HPDE6-E6E7 (cell line): ENCODE results near the gene TUFT1.
"Not testable (repeated sequence)": the region's sequence is repeated elsewhere in the genome, so short reads cannot be mapped to it uniquely, and the experiment has no call there.

Source experiments
- DNase-seq: peaks from one replicate; pipeline ENCODE4 v3.0.0; 2011; ENCODE audit warnings: missing footprints; ENCODE audit errors: extremely low spot score

The TUFT1 gene

GRCh38 chr1:151579436-151580225 is 39.5 kb downstream of the TUFT1 start:
- peak; percentile 88 for DNase-seq

GRCh38 chr1:151581451-151581850 is 41.3 kb downstream of the TUFT1 start:
- no peak for DNase-seq

GRCh38 chr1:151581921-151582320 is 41.8 kb downstream of the TUFT1 start:
- DNase-seq = no peak

- no peak for DNase-seq
These were observed 43.7 kb downstream of the TUFT1 start for GRCh38 chr1:151583796-151584195.

GRCh38 chr1:151584278-151584677 is 44.2 kb downstream of the TUFT1 start:
- no peak for DNase-seq

- DNase-seq = no peak
These were observed 44.7 kb downstream of the TUFT1 start for GRCh38 chr1:151584780-151585179.

- peak; percentile 72 for DNase-seq
These were observed 45.5 kb downstream of the TUFT1 start for GRCh38 chr1:151585622-151586021.

- DNase-seq = no peak
These were observed 50.9 kb downstream of the TUFT1 start for GRCh38 chr1:151590961-151591360.

GRCh38 chr1:151593730-151594129 is 53.6 kb downstream of the TUFT1 start:
- no peak for DNase-seq

- peak; percentile 70 for DNase-seq
These were observed 54.1 kb downstream of the TUFT1 start for GRCh38 chr1:151594143-151594625.

- no peak for DNase-seq
These were observed 56.3 kb downstream of the TUFT1 start for GRCh38 chr1:151596166-151596953.

- DNase-seq = not testable (repeated sequence)
These were observed 62.4 kb downstream of the TUFT1 start for GRCh38 chr1:151602550-151602949.

- DNase-seq = no peak
These were observed 64.2 kb downstream of the TUFT1 start for GRCh38 chr1:151604291-151604690.

GRCh38 chr1:151606384-151606783 is 66.3 kb downstream of the TUFT1 start:
- no peak for DNase-seq

- no peak for DNase-seq
These were observed 66.7 kb downstream of the TUFT1 start for GRCh38 chr1:151606857-151607256.

- no peak for DNase-seq
These were observed 70.0 kb downstream of the TUFT1 start for GRCh38 chr1:151610142-151610541.

- no peak for DNase-seq
These were observed 71.2 kb downstream of the TUFT1 start for GRCh38 chr1:151611288-151611790.

- peak; percentile 91 for DNase-seq
These were observed 71.9 kb downstream of the TUFT1 start, which contains the start of gene SNX27 for GRCh38 chr1:151611832-151612500. Gene SNX27, plus strand, starts transcription at chr1:151612050. Its CDS starts 152 bp downstream, at chr1:151612202.

GRCh38 chr1:151612501-151613281 is 72.6 kb downstream of the TUFT1 start:
- DNase-seq = no peak

- no peak for DNase-seq
These were observed 73.2 kb downstream of the TUFT1 start for GRCh38 chr1:151613282-151613780.
